Activated CD4-positive, alpha-beta T cell treated with anti-CD3 and anti-CD28 coated beads for 48 hours (primary cell): Measurements from ENCODE around the gene CNTROB.
A peak's percentile ranks its signal among the peaks of the same experiment; 100 is the strongest.

Experiments
- DNase-seq: peaks from one replicate; pipeline ENCODE4 v3.0.0-alpha.2; 2020

CNTROB gene

GRCh38 chr17:7987112-7987893 is 55.3 kb downstream of the CNTROB start:
- DNase-seq = no peak

DNA sequence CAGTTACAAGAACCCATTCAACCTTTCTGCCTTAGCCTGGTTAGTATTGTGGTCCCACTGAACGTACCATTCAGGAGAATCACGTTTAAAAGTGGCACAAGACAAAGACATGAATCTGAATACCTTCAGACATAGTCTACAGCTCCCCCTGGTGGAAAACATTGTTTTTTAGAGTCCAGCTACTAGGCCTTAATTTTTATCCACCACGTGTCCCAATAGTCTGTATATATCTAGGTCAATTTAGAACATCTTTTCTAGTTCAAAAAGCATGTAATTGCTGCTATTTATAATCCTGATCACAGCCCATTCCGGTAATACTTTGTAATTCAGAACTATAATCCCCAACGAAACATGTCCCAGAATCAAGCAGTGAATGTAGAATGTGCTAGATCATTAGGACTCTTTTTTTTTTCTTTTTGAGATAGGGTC is 56.8 kb downstream of the CNTROB start:
- DNase-seq = peak; percentile 55

DNA sequence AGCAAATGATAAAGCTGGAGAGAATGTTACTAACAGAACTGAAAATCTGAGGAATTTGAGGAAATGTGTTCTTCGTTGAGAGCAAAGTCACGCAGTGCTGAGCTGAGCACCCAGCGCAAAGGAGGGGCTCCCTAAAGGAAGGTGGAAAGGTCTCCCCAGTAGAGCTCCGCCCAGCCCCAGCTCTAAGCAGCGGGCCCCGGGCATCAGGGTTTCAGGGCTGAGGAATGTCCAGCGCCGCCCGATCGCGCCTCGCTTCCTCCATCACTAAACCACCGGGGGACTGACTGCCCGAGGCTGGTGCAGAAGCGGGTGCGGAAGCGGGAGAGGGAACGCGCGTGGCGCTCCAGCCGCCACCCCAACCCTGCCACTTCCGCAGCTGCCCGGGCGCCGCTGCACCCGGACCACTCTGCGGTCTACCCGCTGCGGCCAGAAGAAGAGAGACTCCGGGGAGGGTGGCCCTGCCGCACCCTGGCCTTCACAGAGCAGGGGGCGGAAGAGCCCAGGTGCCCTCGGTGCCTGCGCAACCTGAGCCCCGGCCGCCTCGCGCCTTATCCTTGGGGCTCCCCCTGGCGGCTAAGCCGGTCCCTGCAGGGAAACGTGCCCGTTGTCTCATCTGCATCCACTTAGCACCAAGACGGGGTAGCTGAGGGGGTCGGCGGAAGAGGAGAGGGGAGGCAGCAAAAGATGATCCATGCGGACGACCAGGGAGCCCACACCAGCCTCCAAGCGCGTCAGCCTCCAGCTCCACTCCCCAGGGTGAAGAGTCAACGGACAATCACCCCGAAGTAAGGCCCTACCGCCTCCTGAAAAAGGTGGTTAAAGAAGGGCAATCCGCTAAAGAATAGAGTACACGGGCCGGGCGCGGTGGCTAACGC is 58.0 kb downstream of the CNTROB start:
- peak; percentile 96 for DNase-seq

DNA sequence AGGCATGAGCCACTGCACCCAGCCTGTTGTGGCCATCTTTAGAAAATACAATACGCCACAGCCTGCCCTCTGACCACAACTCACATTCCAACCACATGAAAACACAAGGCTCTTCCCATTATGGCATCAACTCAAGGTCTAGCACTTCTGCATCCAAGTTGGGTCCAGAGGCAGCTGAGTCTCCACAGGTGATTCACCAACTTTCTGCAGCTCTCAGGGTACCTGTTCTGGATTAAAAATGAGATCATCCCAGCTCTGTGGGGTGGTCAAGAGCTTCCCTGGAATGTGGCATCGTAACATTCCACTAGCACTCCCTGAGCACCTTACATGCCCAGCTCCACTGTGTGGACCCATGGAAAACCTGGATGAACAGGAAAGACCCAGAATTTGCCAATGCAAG is 60.5 kb downstream of the CNTROB start:
- DNase-seq = no peak

DNA sequence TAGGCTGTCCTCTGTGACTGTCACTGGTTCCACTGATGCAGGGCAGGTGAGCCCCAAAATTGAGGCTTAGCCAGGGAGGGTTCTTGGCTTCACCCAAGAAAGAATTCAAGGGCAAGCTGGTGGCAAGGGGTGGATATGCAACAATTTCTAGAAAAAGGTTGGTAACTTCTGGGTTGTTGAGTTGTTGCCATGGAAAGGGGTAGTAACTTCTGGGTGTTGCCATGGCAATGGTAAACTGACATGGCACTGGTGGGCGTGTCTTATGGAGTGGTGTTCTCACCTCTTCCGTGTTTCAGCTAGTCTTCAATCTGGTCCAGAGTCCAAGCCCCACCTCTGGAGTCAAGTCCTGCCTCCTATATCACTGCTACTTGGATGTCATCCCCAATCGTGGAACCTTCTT is 60.9 kb downstream of the CNTROB start:
- DNase-seq = no peak

- DNase-seq = no peak
Observed at GRCh38 chr17:7993972-7994589, 62.1 kb downstream of the CNTROB start.

DNA sequence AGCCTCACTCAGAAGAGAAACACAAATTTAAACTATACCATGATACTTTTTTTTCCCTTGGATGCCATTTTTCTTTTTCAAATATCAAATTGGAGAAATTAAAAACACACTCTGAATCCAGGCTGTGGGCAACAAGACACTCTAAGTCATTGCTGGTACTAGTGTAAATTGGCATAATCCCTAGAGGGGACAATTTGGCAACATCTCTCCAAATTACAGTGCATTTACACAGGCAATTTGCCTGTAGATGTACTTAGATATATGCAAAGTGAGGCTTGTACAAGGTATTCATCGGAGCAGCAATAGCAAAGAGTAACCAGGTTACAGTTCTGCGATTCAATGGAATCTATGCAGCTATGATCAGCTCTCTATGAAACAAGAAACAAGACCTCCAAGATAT is 63.7 kb downstream of the CNTROB start:
- DNase-seq = no peak

- peak; percentile 60 for DNase-seq
Observed at GRCh38 chr17:7997186-7997585, 65.2 kb downstream of the CNTROB start.
